ENCODE results near the gene TNFRSF11A. TPM values are rescaled to one million over a fixed set of nuclear protein-coding genes. Genes with fewer than 3 reads are reported as not detected.

The TNFRSF11A gene
- polyA plus RNA-seq, 1 experiment: 0.06 TPM

- ChIA-PET POLR2A (no interaction called here), CTCF (interaction anchor here (1.4 to 5.1 kb wide), 2 partner anchors 9 to 12 kb away, joined by 3 to 33 read pairs; no protein-coding TSS in a partner anchor)
- Histone ChIP-seq H3K36me3 (ENCODE audit: control insufficient read depth, insufficient read depth, low read length) (no peaks in the 10 kb centered on the region), H3K4me3 (ENCODE audit: low read depth, low read length) (no peak overlapping the region), H3K27me3 (ENCODE audit: control insufficient read depth, insufficient read depth, low read length) (peaks cover 6% of the 10 kb centered on the region)
- TF ChIP-seq, protein P1, sequence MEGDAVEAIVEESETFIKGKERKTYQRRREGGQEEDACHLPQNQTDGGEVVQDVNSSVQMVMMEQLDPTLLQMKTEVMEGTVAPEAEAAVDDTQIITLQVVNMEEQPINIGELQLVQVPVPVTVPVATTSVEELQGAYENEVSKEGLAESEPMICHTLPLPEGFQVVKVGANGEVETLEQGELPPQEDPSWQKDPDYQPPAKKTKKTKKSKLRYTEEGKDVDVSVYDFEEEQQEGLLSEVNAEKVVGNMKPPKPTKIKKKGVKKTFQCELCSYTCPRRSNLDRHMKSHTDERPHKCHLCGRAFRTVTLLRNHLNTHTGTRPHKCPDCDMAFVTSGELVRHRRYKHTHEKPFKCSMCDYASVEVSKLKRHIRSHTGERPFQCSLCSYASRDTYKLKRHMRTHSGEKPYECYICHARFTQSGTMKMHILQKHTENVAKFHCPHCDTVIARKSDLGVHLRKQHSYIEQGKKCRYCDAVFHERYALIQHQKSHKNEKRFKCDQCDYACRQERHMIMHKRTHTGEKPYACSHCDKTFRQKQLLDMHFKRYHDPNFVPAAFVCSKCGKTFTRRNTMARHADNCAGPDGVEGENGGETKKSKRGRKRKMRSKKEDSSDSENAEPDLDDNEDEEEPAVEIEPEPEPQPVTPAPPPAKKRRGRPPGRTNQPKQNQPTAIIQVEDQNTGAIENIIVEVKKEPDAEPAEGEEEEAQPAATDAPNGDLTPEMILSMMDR (IDR thresholded peaks at IDR 0.05; ENCODE audit: insufficient read depth, low read depth, low read length): no peak
- no peak for DNase-seq (ENCODE audit: low read depth)
Observed at GRCh38 chr18:62434798-62435197, 109.7 kb downstream of the TNFRSF11A start.

GRCh38 chr18:62435435-62436031 lies 110.4 kb downstream of the TNFRSF11A start:
- TF ChIP-seq, protein P1 (IDR thresholded peaks at IDR 0.05; ENCODE audit: insufficient read depth, low read depth, low read length): no peak
- H3K36me3 ChIP-seq (ENCODE audit: control insufficient read depth, insufficient read depth, low read length): no peaks in the 10 kb centered on the region
- ChIA-PET POLR2A (no interaction called here), CTCF (interaction anchor here (0.6 to 5.1 kb wide), 5 partner anchors 8 to 625 kb away, joined by 3 to 33 read pairs (median 4); no protein-coding TSS in a partner anchor)
- DNase-seq (ENCODE audit: low read depth): no peak
- H3K4me3 ChIP-seq (ENCODE audit: low read depth, low read length): no peak overlapping the region
- peaks cover 6% of the 10 kb centered on the region for H3K27me3 ChIP-seq (ENCODE audit: control insufficient read depth, insufficient read depth, low read length)

DNA sequence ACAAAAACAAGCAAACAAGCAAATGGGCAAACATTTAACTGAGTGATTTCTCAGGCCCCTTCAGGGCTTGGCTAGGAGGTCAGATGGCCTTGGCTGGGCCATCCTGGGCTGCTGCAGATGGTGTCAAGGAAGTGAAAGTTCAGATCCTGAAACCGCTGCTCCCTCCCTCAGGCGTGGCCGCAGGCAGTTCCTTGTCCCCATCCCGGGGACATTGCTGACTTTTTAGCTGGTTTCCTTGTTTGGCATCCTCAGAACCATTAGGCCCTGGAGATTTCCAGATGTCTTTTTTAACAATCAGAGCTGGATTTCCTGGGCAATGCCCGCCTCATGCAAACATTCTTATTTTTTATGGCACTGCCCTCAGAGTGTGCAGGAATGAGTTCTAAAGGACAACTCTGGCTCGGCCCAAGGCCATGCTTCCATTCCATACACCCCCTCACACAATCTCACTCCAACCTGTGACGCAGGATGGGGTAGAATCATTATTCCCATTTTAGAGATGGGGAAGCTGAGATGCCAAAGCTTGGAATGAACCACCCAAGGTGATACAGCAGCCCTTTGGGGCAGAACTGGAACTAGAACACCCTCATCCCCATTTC lies 111.6 kb downstream of the TNFRSF11A start:
- peaks cover 6% of the 10 kb centered on the region for H3K27me3 ChIP-seq (ENCODE audit: control insufficient read depth, insufficient read depth, low read length)
- TF ChIP-seq, protein P1 (IDR thresholded peaks at IDR 0.05; ENCODE audit: insufficient read depth, low read depth, low read length): no peak
- no peaks in the 10 kb centered on the region for H3K36me3 ChIP-seq (ENCODE audit: control insufficient read depth, insufficient read depth, low read length)
- POLR2A ChIA-PET: interaction anchor here (0.8 kb wide), 1 partner anchor 86 kb away, joined by 3 read pairs; the partner anchor contains the start of gene ZCCHC2
- DNase-seq (ENCODE audit: low read depth): no peak
- CTCF ChIA-PET: interaction anchor here (0.6 to 5.1 kb wide), 7 partner anchors 8 to 149 kb away, joined by 3 to 33 read pairs (median 3); no protein-coding TSS in a partner anchor
- no peak overlapping the region for H3K4me3 ChIP-seq (ENCODE audit: low read depth, low read length)

GRCh38 chr18:62437235-62438017 lies 112.3 kb downstream of the TNFRSF11A start:
- TF ChIP-seq, protein P1 (IDR thresholded peaks at IDR 0.05; ENCODE audit: insufficient read depth, low read depth, low read length): no peak
- POLR2A ChIA-PET: interaction anchor here (0.8 kb wide), 1 partner anchor 85 kb away, joined by 3 read pairs; the partner anchor contains the start of gene ZCCHC2
- CTCF ChIA-PET: interaction anchor here (0.6 to 5.1 kb wide), 8 partner anchors 9 to 148 kb away, joined by 3 to 33 read pairs (median 3); partner anchors contain the start of gene ZCCHC2
- no peak for DNase-seq (ENCODE audit: low read depth)
- no peak overlapping the region for H3K4me3 ChIP-seq (ENCODE audit: low read depth, low read length)
- no peaks in the 10 kb centered on the region for H3K36me3 ChIP-seq (ENCODE audit: control insufficient read depth, insufficient read depth, low read length)
- peaks cover 6% of the 10 kb centered on the region for H3K27me3 ChIP-seq (ENCODE audit: control insufficient read depth, insufficient read depth, low read length)

GRCh38 chr18:62438018-62438329 lies 112.9 kb downstream of the TNFRSF11A start:
- Histone ChIP-seq H3K4me3 (ENCODE audit: low read depth, low read length) (no peak overlapping the region), H3K36me3 (ENCODE audit: control insufficient read depth, insufficient read depth, low read length) (no peaks in the 10 kb centered on the region), H3K27me3 (ENCODE audit: control insufficient read depth, insufficient read depth, low read length) (peaks cover 6% of the 10 kb centered on the region)
- CTCF ChIA-PET: interaction anchor here (0.7 to 5.1 kb wide), 4 partner anchors 10 to 147 kb away, joined by 3 to 33 read pairs (median 6); partner anchors contain the start of gene ZCCHC2
- no peak for DNase-seq (ENCODE audit: low read depth)
- TF ChIP-seq, protein P1 (IDR thresholded peaks at IDR 0.05; ENCODE audit: insufficient read depth, low read depth, low read length): no peak
- POLR2A ChIA-PET: interaction anchor here (0.5 kb wide), 1 partner anchor 84 kb away, joined by 8 read pairs; no protein-coding TSS in a partner anchor
